Astrocyte of the spinal cord (primary cell): Measurements from ENCODE around the gene FH.

Experiments used
- DNase-seq: peaks from one replicate; pipeline ENCODE4 v3.0.0; 2011; ENCODE audit warnings: low read depth, low spot score
- H3K4me3 ChIP-seq: 2 replicates; pipeline ENCODE4 v1.5.1; 2011; ENCODE audit warnings: low read depth, mild to moderate bottlenecking, low read length, moderate library complexity
- CTCF ChIP-seq: IDR thresholded peaks from 2 replicates; pipeline ENCODE4 v1.5.1; 2012; ENCODE audit warnings: low read depth, mild to moderate bottlenecking, low read length, inconsistent platforms
- in situ Hi-C: cut with HindIII; loops from 2 replicates; pipeline ENCODE4 v1.10.0; 2017; ENCODE audit warnings: low sequenced_read_pairs

The FH gene

DNA sequence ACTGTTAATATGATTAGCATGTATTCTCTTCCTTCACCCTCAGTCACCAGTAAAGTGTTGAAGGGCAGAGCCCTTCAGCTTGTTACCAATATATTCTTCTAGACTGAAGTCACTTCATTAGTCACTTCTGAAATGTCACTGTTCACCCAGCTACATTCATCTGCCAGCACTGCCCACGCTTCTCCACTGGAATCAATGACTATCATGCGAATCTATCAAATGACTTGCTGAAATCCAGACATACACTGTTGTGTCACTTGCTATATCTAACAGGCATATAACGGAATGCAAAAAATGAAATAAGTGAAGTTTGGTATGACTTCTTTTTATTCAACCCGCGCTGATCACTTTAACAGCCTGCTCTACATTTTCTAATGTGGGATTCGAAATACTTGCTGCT is 16.1 kb downstream of the FH start:
- DNase-seq = no peak
- in situ Hi-C loops = no loop called here
- H3K4me3 ChIP-seq = no peak overlapping the region
- TF ChIP-seq CTCF = no peak

- peak; percentile 47 for DNase-seq
- no peak overlapping the region for H3K4me3 ChIP-seq
- peak; percentile 56 for TF ChIP-seq CTCF
- in situ Hi-C loops = no loop called here
Measured at GRCh38 chr1:241499910-241500309, 19.6 kb downstream of the FH start.

DNA sequence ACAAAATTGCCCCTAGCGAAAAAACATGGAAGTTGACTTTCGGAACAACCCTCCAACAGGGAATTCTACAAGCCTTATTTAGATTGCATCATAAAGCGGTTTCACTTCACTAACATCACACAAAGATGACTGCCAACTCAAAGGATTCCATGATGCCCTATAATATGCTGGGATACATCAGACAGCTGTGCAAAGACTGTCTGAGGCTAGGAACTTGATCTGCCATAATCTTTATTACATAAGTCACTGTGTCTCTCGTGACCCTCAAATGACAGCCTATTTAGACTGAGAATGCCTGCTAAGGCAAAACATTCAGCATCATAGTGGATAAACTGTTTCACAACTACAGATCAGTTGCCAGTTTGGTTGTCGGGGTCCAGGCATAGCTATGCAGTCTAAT is 23.8 kb downstream of the FH start:
- no peak overlapping the region for H3K4me3 ChIP-seq
- TF ChIP-seq CTCF = no peak
- no peak for DNase-seq
- in situ Hi-C loops = no loop called here

DNA sequence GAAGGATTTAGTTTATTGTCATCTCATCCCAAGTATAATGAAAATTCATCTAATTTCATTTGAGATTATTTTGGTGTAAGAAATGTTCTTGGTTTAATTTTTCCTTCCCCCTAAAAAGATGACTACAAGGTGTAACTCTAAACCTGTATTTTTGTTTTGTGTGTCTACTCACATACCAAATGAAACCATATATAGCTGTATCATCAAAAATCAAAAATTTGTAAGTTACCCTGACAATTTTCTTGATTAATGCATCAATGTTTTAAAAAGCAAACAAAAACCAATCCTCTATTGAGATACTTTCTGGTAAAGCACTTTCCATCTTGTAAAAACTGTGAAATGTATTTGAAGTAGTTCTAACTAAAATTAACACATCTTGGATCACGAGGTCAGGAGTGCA is 30.8 kb downstream of the FH start:
- DNase-seq = no peak
- no peak for TF ChIP-seq CTCF
- H3K4me3 ChIP-seq = no peak overlapping the region
- in situ Hi-C loops = no loop called here

GRCh38 chr1:241485554-241485992 is 34.0 kb downstream of the FH start:
- peak; percentile 32 for DNase-seq
- peak; percentile 46 for TF ChIP-seq CTCF
- H3K4me3 ChIP-seq = no peak overlapping the region
- in situ Hi-C loops = no loop called here

DNA sequence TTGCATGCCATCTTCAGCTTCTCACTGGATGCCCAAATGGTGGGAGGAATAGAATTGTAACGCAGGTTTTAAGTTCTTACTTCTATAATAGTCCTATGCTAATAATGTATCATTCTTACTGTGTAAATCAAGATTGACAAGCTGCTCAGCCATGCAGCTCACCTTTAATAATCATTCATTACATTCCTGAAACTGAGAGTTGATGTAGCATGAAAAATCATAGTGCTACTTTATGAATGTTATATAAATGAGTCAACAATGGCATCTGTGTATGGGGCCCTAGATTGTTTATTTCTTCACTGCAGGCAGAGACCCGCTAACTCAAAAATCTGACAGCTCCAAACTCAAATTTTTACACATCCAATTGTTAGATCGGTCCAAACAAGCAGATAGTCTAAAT is 34.4 kb downstream of the FH start:
- DNase-seq = no peak
- H3K4me3 ChIP-seq = no peak overlapping the region
- in situ Hi-C loops = no loop called here
- TF ChIP-seq CTCF = no peak

GRCh38 chr1:241482761-241483250 is 36.7 kb downstream of the FH start:
- DNase-seq = peak; percentile 54
- no peak for TF ChIP-seq CTCF
- in situ Hi-C loops = no loop called here
- H3K4me3 ChIP-seq = no peak overlapping the region
